ENCODE data around the gene DNAJC7.

The DNAJC7 gene

GRCh38 chr17:41974658-41975057 is 42.6 kb downstream of the DNAJC7 start:
- no peak for DNase-seq (ENCODE audit: low read depth)

- no peak for DNase-seq (ENCODE audit: low read depth)
Observed at GRCh38 chr17:41974031-41974430, 43.2 kb downstream of the DNAJC7 start.

- DNase-seq (ENCODE audit: low read depth), result no peak
Observed at GRCh38 chr17:41973408-41973811, 43.8 kb downstream of the DNAJC7 start.

- DNase-seq (ENCODE audit: low read depth), result no peak
Observed at GRCh38 chr17:41972571-41973407, 44.5 kb downstream of the DNAJC7 start.

GRCh38 chr17:41971721-41972523 is 45.3 kb downstream of the DNAJC7 start:
- no peak for DNase-seq (ENCODE audit: low read depth)

GRCh38 chr17:41970901-41971331 is 46.3 kb downstream of the DNAJC7 start:
- DNase-seq (ENCODE audit: low read depth), result no peak

- no peak for DNase-seq (ENCODE audit: low read depth)
Observed at GRCh38 chr17:41968676-41969075, 48.6 kb downstream of the DNAJC7 start.

GRCh38 chr17:41967921-41968578 is 49.2 kb downstream of the DNAJC7 start:
- DNase-seq (ENCODE audit: low read depth), result no peak

- no peak for DNase-seq (ENCODE audit: low read depth)
Observed at GRCh38 chr17:41967141-41967920, 49.9 kb downstream of the DNAJC7 start.

- DNase-seq (ENCODE audit: low read depth), result peak; percentile 87
Observed at GRCh38 chr17:41966463-41967140, 50.6 kb downstream of the DNAJC7 start, which contains the start of gene CNP. Gene CNP, plus strand, starts transcription at chr17:41966795. Its CDS starts 90 bp downstream, at chr17:41966885.

GRCh38 chr17:41965694-41966462 is 51.4 kb downstream of the DNAJC7 start:
- peak; percentile 26 for DNase-seq (ENCODE audit: low read depth)

GRCh38 chr17:41962768-41963434 is 54.3 kb downstream of the DNAJC7 start:
- peak; percentile 33 for DNase-seq (ENCODE audit: low read depth)

- DNase-seq (ENCODE audit: low read depth), result no peak
Observed at GRCh38 chr17:41962111-41962510, 55.1 kb downstream of the DNAJC7 start.

- DNase-seq (ENCODE audit: low read depth), result no peak
Observed at GRCh38 chr17:41959336-41960095, 57.7 kb downstream of the DNAJC7 start.

- DNase-seq (ENCODE audit: low read depth), result no peak
Observed at GRCh38 chr17:41959030-41959335, 58.3 kb downstream of the DNAJC7 start.

- no peak for DNase-seq (ENCODE audit: low read depth)
Observed at GRCh38 chr17:41957869-41958439, 59.3 kb downstream of the DNAJC7 start.

GRCh38 chr17:41957031-41957868 is 60.0 kb downstream of the DNAJC7 start:
- no peak for DNase-seq (ENCODE audit: low read depth)

GRCh38 chr17:41956522-41956921 is 60.7 kb downstream of the DNAJC7 start:
- no peak for DNase-seq (ENCODE audit: low read depth)
